ENCODE measurements around the gene TNNI3. TPM values are rescaled to one million over a fixed set of nuclear protein-coding genes. Genes with fewer than 3 reads are reported as not detected.
A peak's percentile ranks its signal among the peaks of the same experiment; 100 is the strongest.
"Not testable (repeated sequence)": the region's sequence is repeated elsewhere in the genome, so short reads cannot be mapped to it uniquely, and the experiment has no call there.

Gene TNNI3
- total RNA-seq, 4 donors from 2014 or later: not detected

DNA sequence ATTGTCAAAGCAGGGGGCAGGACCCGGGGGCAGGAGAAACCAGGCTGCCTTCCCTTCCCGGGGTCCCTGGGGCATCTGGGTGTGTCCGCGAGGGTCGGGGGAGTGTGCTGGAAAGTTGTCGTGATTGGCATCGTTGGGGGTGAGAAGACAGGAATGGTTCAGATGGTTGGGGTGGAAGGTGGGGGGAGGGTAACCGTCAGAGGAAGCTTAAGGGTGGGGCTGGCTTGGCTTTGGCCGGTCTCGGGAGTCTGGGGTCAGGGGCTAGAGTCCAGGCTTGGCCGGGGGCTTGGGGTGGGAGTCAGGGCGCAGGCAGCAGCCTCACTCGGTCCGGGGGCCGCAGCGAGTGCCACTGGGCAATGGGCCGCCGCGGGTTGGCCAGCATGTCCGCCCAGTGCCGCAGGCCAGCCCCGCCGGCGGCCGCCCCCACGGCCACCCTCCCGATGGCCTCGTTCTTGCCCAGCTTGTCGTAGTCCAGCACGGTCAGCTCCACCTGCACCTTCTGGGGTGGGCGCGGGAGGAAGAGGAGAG lies 15.7 kb upstream of the TNNI3 start:
- H3K36me3 ChIP-seq: no peaks in the 10 kb centered on the region
- intact Hi-C loops (cut with DNase I): no loop called here
- H3K9me3 ChIP-seq: no peaks in the 10 kb centered on the region
- H3K27ac ChIP-seq (replicated peaks in 1 of 4): no peak overlapping the region
- H3K27me3 ChIP-seq: peaks cover 0 to 100% (median 86%) of the 10 kb centered on the region in 4 donors
- TF ChIP-seq POLR2AphosphoS5 (IDR thresholded peaks at IDR 0.05): no peak
- TF ChIP-seq POLR2A (IDR thresholded peaks at IDR 0.05; ENCODE audit: low read depth): no peak
- peaks cover 13 to 25% (median 16%) of the 10 kb centered on the region in 4 donors for H3K4me1 ChIP-seq
- 3% methylated on average over 16 of the region's 32 CpGs for WGBS
- peak overlapping the region; percentile 37 to 54 (median 44) for H3K4me3 ChIP-seq
- DNase-seq (ENCODE audit: extremely low spot score): no peak

DNA sequence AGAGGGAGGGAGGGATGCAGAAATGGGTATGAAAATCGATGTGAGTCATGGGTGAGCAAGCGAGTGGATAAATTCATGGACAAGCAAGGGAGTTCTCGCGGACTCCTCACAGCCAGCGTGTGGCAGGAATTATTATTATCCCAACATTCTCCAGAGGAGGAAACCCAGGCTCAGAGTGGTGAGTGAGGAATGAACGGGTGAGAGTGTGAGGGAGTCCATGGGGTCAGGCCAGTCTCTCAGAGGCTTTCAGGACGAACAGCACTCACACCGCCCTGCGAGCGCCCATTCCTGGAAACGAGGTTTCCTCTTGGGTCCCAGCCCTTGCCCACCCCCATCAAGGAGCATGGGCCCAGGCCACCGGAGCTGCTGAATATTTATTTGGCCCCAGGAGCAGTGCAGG lies 15.2 kb upstream of the TNNI3 start:
- peaks cover 0 to 100% (median 85%) of the 10 kb centered on the region in 4 donors for H3K27me3 ChIP-seq
- H3K9me3 ChIP-seq: no peaks in the 10 kb centered on the region
- peaks cover 13 to 25% (median 16%) of the 10 kb centered on the region in 4 donors for H3K4me1 ChIP-seq
- WGBS: 21% methylated on average over 11 of the region's 12 CpGs
- no peak for DNase-seq (ENCODE audit: extremely low spot score)
- H3K27ac ChIP-seq (replicated peaks in 1 of 4): no peak overlapping the region
- no peak for TF ChIP-seq POLR2A (IDR thresholded peaks at IDR 0.05; ENCODE audit: low read depth)
- TF ChIP-seq EP300 (IDR thresholded peaks at IDR 0.05): no peak
- TF ChIP-seq, protein P1, sequence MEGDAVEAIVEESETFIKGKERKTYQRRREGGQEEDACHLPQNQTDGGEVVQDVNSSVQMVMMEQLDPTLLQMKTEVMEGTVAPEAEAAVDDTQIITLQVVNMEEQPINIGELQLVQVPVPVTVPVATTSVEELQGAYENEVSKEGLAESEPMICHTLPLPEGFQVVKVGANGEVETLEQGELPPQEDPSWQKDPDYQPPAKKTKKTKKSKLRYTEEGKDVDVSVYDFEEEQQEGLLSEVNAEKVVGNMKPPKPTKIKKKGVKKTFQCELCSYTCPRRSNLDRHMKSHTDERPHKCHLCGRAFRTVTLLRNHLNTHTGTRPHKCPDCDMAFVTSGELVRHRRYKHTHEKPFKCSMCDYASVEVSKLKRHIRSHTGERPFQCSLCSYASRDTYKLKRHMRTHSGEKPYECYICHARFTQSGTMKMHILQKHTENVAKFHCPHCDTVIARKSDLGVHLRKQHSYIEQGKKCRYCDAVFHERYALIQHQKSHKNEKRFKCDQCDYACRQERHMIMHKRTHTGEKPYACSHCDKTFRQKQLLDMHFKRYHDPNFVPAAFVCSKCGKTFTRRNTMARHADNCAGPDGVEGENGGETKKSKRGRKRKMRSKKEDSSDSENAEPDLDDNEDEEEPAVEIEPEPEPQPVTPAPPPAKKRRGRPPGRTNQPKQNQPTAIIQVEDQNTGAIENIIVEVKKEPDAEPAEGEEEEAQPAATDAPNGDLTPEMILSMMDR (IDR thresholded peaks at IDR 0.05): no peak
- no peak for TF ChIP-seq POLR2AphosphoS5 (IDR thresholded peaks at IDR 0.05)
- no peak overlapping the region for H3K4me3 ChIP-seq
- intact Hi-C loops (cut with DNase I): no loop called here
- no peaks in the 10 kb centered on the region for H3K36me3 ChIP-seq

DNA sequence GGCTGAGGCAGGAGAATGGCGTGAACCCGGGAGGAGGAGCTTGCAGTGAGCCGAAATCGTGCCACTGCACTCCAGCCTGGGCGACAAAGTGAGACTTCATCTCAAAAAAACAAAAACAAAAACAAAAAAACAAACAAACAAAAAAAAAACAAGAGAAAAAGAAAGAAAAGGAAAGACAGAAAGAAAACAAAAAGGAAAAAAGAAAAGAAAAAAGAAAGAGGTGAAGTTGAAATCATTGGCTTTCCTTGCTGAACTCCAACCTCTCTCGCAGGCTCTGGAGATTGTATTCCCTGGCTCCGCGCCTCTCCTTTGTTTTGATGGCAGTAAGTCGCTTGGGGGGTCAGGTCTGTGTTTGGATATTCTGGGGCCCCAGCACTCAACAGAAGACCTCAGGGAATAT lies 14.8 kb upstream of the TNNI3 start:
- H3K36me3 ChIP-seq; intact Hi-C loops (cut with DNase I); H3K27ac ChIP-seq (replicated peaks in 1 of 4); DNase-seq (ENCODE audit: extremely low spot score); H3K9me3 ChIP-seq; H3K4me3 ChIP-seq: not testable (repeated sequence)
- Histone ChIP-seq H3K27me3 (peaks cover 0 to 100% (median 85%) of the 10 kb centered on the region in 4 donors), H3K4me1 (peaks cover 13 to 28% (median 17%) of the 10 kb centered on the region in 4 donors)
- WGBS: 61% methylated on average over 9 of the region's 9 CpGs

DNA sequence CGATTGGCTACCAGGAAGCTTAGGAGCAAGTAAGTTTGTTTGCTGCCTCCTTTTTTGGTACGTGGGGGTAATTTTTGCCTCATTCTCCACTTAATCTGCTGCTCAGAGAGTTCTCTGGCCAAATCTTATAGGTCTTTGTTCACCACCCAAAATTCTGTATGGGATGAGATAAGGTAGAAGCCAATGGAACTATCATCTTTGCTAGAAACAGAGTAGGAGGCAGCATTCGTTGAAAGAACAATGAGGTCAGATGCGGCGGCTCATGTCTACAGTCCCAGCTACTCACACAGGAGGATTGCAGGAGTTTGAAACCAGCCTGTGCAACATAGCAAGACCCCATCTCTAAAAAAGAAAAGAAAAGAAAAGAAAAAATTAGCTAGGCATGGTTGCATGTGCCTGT lies 13.9 kb upstream of the TNNI3 start:
- Histone ChIP-seq H3K27me3 (peaks cover 0 to 100% (median 85%) of the 10 kb centered on the region in 4 donors), H3K36me3 (no peaks in the 10 kb centered on the region)
- 77% methylated on average over 5 of the region's 5 CpGs for WGBS

GRCh38 chr19:55169136-55169535 lies 11.6 kb upstream of the TNNI3 start:
- intact Hi-C loops (cut with DNase I): no loop called here
- Histone ChIP-seq H3K9me3 (no peaks in the 10 kb centered on the region), H3K4me3 (no peak overlapping the region), H3K36me3 (no peaks in the 10 kb centered on the region), H3K27me3 (peaks cover 0 to 100% (median 74%) of the 10 kb centered on the region in 4 donors), H3K27ac (replicated peaks in 1 of 4) (no peak overlapping the region), H3K4me1 (peaks cover 17 to 35% (median 30%) of the 10 kb centered on the region in 4 donors)
- TF ChIP-seq POLR2AphosphoS5 (IDR thresholded peaks at IDR 0.05): no peak
- no peak for TF ChIP-seq EP300 (IDR thresholded peaks at IDR 0.05)
- TF ChIP-seq, protein P1 (IDR thresholded peaks at IDR 0.05): no peak
- no peak for TF ChIP-seq POLR2A (IDR thresholded peaks at IDR 0.05; ENCODE audit: low read depth)
- no peak for DNase-seq (ENCODE audit: extremely low spot score)
- 77% methylated on average over 4 of the region's 4 CpGs for WGBS

More for the DNA sequence above, 13.9 kb upstream of the TNNI3 start:
- peaks cover 20 to 37% (median 26%) of the 10 kb centered on the region in 4 donors for H3K4me1 ChIP-seq
- H3K27ac ChIP-seq (replicated peaks in 1 of 4): no peak overlapping the region
- intact Hi-C loops (cut with DNase I): no loop called here
- no peaks in the 10 kb centered on the region for H3K9me3 ChIP-seq
- no peak for DNase-seq (ENCODE audit: extremely low spot score)
- H3K4me3 ChIP-seq: no peak overlapping the region
- TF ChIP-seq, protein P1 (IDR thresholded peaks at IDR 0.05): no peak
- TF ChIP-seq POLR2AphosphoS5 (IDR thresholded peaks at IDR 0.05) (no peak), POLR2A (IDR thresholded peaks at IDR 0.05; ENCODE audit: low read depth) (no peak), EP300 (IDR thresholded peaks at IDR 0.05) (no peak)

Measured in esophagus muscularis mucosa (tissue), 4 donors.